NCI-H1105 (cell line): Measurements from ENCODE around the gene GPR33.
A peak's percentile ranks its signal among the peaks of the same experiment; 100 is the strongest.
"Not testable (repeated sequence)": the region's sequence is repeated elsewhere in the genome, so short reads cannot be mapped to it uniquely, and the experiment has no call there.

Experiments used
- DNase-seq: peaks from one replicate; lab custom pipeline; 2025; lab: John Stamatoyannopoulos, UW

Gene GPR33

DNA sequence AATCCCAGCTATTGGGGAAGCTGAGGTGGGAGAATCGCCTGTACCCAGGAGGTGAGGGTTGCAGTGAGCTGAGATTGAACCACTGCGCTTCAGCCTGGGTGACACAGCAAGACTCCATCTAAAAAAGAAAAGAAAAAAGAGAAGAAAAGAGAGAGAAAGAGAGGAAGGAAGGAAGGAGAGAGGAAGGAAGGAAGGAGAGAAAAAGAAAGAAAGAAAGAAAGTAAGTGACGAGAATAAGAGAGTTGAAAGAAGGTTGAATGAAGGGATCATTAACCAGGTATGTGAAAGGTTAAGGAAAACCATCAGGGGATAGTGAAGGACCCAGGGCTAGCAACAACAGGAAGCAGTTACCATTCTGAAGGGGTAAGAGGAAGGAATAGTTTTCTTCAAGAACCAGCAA is 26.3 kb downstream of the GPR33 start:
- DNase-seq = no peak

DNA sequence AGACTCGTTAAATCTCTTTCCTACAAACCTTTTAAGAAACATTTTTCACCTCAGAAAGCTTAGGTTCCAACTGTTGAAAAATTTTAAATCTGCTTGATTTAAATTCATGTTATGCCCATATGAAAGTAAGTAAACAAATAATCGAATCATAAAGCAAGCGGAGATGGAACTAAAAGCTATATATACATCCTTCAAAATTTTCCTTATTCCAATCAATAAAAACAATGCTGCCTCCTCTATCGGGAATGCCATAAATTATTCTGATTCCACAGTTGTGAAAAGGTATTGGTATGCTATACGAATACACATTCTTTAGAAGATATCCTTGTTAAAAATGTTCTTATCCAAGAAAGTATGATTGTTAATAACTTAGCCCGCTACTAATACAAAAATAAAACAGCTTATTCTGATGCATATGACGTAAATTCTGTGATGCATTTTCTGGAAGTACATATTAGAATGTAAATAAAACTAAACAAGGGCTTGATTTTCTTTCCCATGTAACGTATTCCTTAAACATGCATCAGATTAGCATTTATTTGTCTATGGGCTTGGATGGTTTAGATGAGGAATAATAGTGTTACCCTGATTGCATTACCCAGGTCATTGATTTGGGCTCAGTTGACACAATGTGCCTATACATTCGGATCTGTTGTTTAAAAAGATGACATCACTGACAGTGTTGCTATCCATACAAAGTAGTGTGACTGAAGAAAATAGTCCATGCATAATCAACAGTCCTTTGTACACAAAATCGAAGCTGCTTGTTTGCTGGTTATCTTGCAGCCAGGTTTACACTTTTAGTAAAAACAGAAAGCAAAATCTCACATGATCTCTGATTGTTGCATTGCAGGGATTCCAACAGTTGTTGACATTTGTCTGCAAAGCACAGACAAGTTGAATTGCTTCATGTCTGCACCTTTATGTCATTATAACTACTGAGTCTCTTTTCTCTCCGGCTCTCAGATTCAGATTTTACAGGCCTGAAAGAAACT is 29.9 kb downstream of the GPR33 start:
- DNase-seq = no peak

DNA sequence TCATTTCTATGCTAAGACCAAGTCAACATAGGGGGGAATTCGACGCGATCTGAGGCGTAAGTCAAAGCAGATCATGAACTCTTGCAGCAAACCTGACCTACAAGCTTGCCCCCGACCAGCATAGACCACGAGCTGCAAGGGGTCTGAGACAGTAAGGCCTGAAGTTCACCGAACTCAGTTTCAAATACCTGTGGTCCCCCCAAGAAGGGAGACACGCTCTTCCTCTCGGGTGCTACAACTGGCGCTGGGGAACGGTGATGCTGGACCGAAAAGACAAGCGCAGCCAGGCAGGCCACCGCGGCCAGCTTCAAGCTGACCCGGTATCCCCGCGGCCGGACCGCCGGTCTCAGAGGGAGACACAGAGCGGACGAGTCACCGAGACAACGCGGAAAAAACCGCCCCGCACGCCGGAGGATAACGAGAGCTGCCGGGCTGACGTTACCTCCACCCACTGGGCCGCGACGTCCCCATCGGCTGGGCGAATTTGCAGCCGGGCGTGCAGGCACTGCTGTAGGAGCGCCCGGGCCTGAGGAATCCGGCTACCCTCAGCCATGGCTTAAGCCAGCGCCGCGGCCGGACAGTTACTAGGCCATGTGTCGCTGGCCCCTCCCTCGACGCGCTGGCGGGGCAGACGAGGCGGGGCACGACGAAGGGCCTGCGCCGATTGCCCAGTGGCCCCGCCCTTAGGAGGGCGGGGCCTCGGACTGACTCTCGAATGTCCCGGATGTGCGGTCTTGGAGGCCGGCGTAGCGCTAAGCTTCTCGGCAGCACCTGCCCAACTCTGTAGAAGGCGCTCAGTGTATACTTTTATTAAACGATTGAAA is 30.8 kb downstream of the GPR33 start, which contains the start of gene DTD2:
Gene DTD2, minus strand, starts transcription at position 666 of the 824 bp plus-strand sequence. Its CDS starts 113 bp downstream, at position 553.
- DNase-seq = peak; percentile 94

GRCh38 chr14:31449971-31450610 is 37.7 kb downstream of the GPR33 start:
- peak; percentile 4 for DNase-seq

- no peak for DNase-seq
Measured at GRCh38 chr14:31449136-31449535, 38.7 kb downstream of the GPR33 start.

DNA sequence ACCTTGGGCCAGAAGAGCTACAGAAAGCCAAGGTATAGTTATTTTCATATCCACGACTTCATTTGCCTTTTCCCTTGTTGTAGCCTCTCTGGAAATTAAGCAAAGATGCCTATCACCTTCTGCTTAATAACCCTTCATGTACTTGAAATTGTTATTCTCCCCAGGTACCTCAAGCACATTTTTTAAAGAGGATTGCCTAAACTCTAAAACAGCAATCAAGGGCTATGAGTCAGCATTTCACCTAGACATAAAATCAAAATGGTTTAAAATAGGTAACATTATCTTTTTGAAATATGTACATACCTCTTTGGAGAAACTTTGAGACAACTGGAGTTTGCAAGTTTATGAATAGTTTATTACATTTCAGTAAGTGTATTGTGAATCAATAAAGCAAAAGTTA is 42.1 kb downstream of the GPR33 start:
- no peak for DNase-seq

GRCh38 chr14:31442284-31442683 is 45.6 kb downstream of the GPR33 start:
- DNase-seq = no peak

- no peak for DNase-seq
Measured at GRCh38 chr14:31441273-31442111, 46.3 kb downstream of the GPR33 start.

DNA sequence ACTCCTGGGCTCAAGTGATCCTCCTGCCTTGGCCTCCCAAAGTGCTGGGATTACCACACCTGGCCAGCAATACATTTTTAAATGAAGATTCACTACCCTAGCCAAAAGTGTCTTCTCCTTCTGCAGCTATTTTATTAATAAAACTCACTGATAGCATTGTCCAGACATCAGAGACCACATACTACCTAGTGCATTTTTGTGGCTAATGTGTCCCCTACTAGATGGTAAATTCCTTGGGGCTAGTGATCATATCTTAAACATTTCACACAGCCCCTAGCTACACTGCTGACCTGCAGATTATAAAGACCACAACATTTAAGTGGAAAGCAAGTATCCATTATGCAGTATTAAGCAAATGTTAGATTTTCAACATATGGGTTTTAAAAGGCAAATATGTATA is 47.6 kb downstream of the GPR33 start:
- DNase-seq = no peak

DNA sequence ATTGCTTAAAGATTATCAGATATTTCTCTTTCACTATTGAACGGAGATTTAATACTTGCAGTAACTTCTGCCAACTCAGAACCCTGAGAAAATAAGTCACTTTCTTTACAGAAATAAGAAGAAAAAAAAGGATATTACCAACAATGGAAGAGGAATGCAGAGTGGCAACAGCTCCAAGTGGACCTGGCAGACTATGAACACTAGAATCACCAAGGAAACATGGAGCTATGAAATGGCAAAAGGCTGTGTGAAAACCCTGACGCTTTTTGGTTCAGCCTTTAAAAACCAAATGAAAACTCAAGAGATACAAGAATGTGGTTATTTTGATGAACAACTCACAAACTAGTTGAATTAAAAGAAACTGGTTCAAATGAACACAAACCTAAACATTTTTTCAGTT is 48.3 kb downstream of the GPR33 start:
- no peak for DNase-seq

- DNase-seq = not testable (repeated sequence)
Measured at GRCh38 chr14:31437045-31437691, 50.7 kb downstream of the GPR33 start.

- no peak for DNase-seq
Measured at GRCh38 chr14:31435276-31435675, 52.6 kb downstream of the GPR33 start.
